ENCODE data around the gene DNAH8. TPM values are rescaled to one million over a fixed set of nuclear protein-coding genes. Genes with fewer than 3 reads are reported as not detected.
"Not testable (repeated sequence)": the region's sequence is repeated elsewhere in the genome, so short reads cannot be mapped to it uniquely, and the experiment has no call there.

DNAH8 gene
- total RNA-seq, 1 donor from 2014 or later: 0.03 TPM

GRCh38 chr6:38873001-38873400 is 157.9 kb downstream of the DNAH8 start:
- no peak for DNase-seq
- Histone ChIP-seq H3K27ac (no peak overlapping the region), H3K27me3 (ENCODE audit: low read depth) (no peaks in the 10 kb centered on the region), H3K4me3 (no peak overlapping the region), H3K4me1 (peaks cover 5% of the 10 kb centered on the region), H3K36me3 (no peaks in the 10 kb centered on the region), H3K9me3 (no peaks in the 10 kb centered on the region)
- intact Hi-C loops (cut with DNase I): no loop called here
- no peak for ATAC-seq
- no peak for TF ChIP-seq CTCF (IDR thresholded peaks at IDR 0.05)

- ATAC-seq; H3K4me3 ChIP-seq; H3K4me1 ChIP-seq; H3K9me3 ChIP-seq; H3K27ac ChIP-seq; H3K27me3 ChIP-seq (ENCODE audit: low read depth); DNase-seq; intact Hi-C loops (cut with DNase I); H3K36me3 ChIP-seq: not testable (repeated sequence)
Observed at GRCh38 chr6:38873816-38874215, 158.7 kb downstream of the DNAH8 start.

- ATAC-seq (peak; percentile 63 to 69), DNase-seq (no peak)
- peaks cover 5% of the 10 kb centered on the region for H3K4me1 ChIP-seq
- H3K9me3 ChIP-seq: no peaks in the 10 kb centered on the region
- intact Hi-C loops (cut with DNase I): no loop called here
- H3K27me3 ChIP-seq (ENCODE audit: low read depth): no peaks in the 10 kb centered on the region
- H3K27ac ChIP-seq: no peak overlapping the region
- H3K4me3 ChIP-seq: no peak overlapping the region
- TF ChIP-seq CTCF (IDR thresholded peaks at IDR 0.05): no peak
- no peaks in the 10 kb centered on the region for H3K36me3 ChIP-seq
Observed at GRCh38 chr6:38876475-38876874, 161.4 kb downstream of the DNAH8 start.

- no peaks in the 10 kb centered on the region for H3K9me3 ChIP-seq
- ATAC-seq (peak in 1 of 2 donors; percentile 34), DNase-seq (no peak)
- no peaks in the 10 kb centered on the region for H3K27me3 ChIP-seq (ENCODE audit: low read depth)
- H3K4me3 ChIP-seq: no peak overlapping the region
- no peak overlapping the region for H3K27ac ChIP-seq
- peaks cover 5% of the 10 kb centered on the region for H3K4me1 ChIP-seq
- no peak for TF ChIP-seq CTCF (IDR thresholded peaks at IDR 0.05)
- no peaks in the 10 kb centered on the region for H3K36me3 ChIP-seq
- intact Hi-C loops (cut with DNase I): no loop called here
Observed at GRCh38 chr6:38877721-38878120, 162.6 kb downstream of the DNAH8 start.

GRCh38 chr6:38882157-38882556 is 167.0 kb downstream of the DNAH8 start:
- TF ChIP-seq CTCF (IDR thresholded peaks at IDR 0.05): no peak
- Histone ChIP-seq H3K36me3 (no peaks in the 10 kb centered on the region), H3K27ac (no peak overlapping the region), H3K27me3 (ENCODE audit: low read depth) (no peaks in the 10 kb centered on the region), H3K4me1 (no peaks in the 10 kb centered on the region), H3K4me3 (no peak overlapping the region), H3K9me3 (no peaks in the 10 kb centered on the region)
- ATAC-seq (no peak), DNase-seq (no peak)
- intact Hi-C loops (cut with DNase I): no loop called here

GRCh38 chr6:38897507-38897906 is 182.4 kb downstream of the DNAH8 start:
- intact Hi-C loops (cut with DNase I): no loop called here
- H3K27me3 ChIP-seq (ENCODE audit: low read depth): no peaks in the 10 kb centered on the region
- ATAC-seq (no peak), DNase-seq (no peak)
- H3K36me3 ChIP-seq: no peaks in the 10 kb centered on the region
- no peaks in the 10 kb centered on the region for H3K4me1 ChIP-seq
- TF ChIP-seq CTCF (IDR thresholded peaks at IDR 0.05): no peak
- no peak overlapping the region for H3K4me3 ChIP-seq
- H3K9me3 ChIP-seq: no peaks in the 10 kb centered on the region
- no peak overlapping the region for H3K27ac ChIP-seq
